NOMO-1 treated with dmso at 0.1 percent for 144 hours (cell line): ENCODE results near the gene UNC13A.

Source experiments
- DNase-seq: peaks from one replicate; lab custom pipeline; 2025; ENCODE audit not compliant: unreplicated experiment; lab: John Stamatoyannopoulos, UW

UNC13A gene

DNA sequence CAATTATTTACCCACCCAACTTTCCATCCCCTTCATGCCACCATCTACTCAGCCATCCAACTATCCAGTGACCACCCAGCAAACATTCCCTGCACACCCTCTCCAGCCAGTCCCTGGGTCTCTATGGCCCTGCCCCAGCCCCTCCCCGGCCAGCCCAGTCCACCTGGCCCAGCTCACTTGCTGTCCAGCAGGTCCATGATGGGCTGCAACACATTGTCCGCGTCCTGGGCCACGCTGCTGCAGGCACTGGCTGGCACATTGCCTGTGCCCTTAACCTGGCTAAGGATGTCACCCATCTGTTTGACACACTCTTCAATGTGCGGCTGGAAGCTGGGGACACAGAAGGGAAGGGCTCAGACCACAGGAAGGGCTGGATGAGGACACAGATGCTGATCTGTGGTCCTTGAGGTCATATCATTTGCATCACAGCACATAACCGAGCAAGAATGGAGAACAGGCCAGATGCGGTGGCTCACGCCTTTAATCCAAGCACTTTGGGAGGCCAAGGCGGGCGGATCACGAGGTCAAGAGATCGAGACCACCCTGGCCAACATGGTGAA is 61.6 kb downstream of the UNC13A start:
- no peak for DNase-seq

DNA sequence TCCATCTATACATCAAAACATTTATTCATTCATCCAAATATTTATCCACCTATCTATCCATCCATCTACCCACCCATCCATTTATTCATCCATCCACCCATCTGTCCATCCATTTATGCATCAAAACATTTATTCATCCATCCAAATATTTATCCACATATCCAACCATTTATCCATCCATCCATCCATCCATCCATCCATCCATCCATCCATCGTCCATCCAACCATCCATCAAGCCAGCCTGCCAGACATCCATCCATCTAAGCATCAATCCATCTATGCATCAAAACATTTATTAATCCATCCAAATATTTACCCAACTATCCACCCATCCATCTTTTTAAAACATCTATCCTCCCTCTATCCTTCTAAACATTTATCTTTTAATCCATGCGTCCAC is 62.2 kb downstream of the UNC13A start:
- no peak for DNase-seq

DNA sequence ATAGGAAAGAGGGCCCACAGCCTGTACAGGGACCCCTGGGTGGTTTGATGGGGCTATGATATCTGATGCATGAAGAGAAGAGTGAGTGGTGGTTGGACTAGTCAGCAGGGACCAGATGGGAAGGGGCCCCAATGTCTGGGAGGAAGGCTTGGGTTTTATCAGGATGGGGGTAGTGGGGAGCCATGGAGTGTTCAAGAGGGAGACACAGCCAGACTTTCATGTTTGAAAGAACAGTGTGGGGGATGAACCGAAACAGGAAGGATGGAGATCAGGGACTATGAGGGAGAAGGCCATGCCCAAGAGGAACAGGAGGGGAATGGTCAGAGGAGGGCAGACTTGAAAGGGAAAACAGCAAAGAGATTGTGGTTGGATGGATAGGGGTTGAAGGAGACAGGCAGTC is 63.1 kb downstream of the UNC13A start:
- no peak for DNase-seq

DNA sequence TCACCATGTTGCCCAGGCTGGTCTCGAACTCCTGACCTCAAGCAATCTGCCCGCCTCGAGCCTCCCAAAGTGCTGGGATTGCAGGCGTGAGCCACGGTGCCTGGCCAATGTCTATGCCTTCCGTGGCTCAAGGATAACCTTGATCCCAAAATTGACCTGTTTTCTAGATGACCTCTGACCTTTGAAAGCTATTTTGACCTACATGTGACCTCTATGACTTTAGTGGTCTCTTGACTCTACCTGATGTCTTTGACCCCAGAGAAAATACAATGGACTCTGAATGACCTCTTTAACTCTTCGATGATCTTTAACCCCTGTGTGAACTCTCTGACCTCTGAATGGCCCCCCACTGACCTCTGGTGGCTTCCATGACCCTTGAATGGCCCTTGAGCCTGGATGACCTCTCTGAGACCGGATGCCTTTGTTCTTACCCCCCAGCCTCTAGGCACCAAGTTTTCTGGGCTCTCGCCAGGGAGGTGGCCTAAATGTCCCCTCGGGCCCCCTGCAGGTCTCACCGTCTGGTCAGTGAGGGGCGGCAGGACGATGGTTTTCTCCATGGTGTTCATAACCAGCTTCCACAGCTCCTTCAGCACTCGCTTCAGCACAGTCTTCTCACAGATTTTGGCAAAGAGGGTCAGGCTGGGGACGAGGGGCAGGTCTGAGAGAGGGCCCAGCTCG is 63.7 kb downstream of the UNC13A start:
- no peak for DNase-seq

DNA sequence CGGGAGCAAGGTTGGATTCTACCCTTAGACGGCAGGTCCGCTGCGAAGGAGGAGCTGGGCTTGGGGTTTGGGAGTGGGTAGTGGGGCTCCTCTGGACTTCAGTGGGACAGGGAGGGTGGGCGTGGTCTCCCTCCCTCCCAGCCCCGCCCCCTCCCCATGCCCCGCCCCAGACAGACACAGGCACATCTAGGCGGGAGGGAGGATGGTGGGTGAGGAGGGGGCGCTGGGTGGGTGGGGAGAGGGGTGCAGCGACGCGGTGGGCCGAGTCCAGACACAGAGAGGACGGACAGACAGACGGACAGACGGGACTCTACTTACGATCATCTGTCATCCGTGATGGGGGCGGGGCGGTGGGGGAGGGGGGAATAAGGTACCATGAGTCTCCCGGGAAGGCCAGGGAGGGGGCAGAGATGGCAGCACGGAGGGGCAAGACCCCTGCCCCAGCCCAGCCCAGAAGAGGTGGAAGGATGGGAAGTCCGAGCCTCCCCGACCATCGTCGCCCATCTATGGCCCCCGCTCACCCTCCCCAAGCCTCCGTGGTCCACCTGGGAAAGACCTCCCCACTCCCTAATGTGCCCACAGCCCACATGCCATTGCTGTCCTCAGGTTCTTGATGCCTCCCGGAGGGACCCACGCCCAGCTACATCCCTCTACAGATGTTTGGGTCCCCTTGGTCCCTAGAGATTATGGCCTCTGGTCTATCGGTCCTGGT is 64.8 kb downstream of the UNC13A start:
- DNase-seq = no peak

DNA sequence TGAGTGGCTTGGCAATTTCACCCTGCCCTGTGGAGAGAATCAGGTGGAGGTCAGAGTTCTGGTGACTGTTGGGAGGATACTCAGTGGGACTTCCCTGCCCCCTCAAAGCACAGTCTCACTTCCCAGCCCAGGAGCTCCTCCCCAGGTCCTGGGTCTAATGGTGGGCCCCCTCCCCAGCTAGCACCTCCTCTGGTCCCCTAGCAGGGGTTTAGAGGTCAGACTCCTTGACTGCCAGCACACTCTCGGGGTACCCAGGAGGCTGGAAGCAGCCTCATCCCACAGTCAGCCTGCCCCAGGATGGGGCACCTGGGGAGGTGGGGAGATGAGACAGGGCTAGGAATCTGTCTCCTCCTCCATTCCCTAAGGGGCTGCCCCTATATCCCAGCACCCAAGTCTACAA is 67.5 kb downstream of the UNC13A start:
- no peak for DNase-seq

DNA sequence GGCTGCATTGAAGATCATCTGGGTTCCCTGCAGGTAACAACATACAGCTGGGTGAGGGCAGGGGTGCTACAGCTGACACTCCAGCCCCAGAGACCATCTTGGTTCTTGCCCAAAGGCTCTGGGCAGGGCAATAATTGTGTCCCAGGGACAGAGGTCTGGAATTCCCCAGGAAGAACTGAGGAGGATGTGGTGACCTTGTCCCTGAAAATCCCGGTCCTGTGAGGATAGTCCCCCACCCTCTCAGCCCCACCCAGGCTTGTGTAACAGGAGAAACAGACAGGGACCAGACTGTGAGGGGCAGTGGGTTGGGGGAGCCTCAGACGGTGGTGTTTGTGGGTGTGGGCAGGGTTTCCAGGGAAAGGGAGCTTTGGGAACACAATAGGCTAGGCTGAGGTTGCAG is 69.2 kb downstream of the UNC13A start:
- no peak for DNase-seq

DNA sequence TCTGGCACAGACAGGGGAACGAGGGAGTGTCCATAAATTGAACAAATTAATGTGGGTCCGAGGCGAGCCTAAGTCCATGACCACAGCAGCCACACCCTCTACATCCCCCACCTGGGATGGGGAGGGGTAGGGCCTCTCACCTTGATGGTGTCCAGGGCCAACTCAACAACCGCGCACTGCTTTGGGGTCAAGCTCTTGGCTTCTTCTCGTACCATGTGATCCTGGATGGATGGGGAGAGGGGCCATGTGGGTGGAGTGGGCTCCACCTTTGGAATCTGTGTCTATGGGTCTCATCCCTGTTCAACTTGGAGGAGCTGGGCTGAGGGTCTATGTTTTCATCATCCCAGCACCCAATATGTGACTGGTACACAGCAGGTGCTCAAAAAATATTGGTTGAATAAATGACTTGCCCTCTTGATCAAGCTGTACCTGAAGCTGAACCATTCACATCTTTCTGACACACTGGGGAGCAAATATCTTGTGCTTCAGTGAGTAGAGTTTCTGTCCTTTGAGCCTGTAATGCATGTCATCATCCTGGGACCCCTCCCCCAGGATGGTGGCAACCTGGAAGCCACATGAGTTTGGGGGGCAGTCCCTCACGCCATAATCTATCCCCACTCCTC is 69.8 kb downstream of the UNC13A start:
- no peak for DNase-seq

DNA sequence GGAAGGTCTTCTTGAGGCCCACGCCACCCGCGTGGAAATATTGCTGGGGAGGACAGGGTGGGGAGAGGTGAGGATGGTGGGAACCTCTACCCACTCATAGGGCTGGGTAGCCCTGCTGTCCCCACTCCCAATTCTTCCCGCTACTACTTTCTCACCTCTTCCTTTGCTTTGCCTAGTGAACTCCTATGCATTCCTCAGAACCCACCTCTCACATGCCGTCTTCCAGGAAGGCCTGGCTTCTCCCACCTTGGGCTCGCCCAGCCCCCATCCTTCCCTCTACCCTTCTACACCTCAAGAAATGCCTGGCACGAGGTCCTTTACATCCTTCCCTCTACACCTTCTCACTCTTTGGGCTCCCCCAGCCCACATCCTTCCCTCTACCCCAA is 70.4 kb downstream of the UNC13A start:
- no peak for DNase-seq

DNA sequence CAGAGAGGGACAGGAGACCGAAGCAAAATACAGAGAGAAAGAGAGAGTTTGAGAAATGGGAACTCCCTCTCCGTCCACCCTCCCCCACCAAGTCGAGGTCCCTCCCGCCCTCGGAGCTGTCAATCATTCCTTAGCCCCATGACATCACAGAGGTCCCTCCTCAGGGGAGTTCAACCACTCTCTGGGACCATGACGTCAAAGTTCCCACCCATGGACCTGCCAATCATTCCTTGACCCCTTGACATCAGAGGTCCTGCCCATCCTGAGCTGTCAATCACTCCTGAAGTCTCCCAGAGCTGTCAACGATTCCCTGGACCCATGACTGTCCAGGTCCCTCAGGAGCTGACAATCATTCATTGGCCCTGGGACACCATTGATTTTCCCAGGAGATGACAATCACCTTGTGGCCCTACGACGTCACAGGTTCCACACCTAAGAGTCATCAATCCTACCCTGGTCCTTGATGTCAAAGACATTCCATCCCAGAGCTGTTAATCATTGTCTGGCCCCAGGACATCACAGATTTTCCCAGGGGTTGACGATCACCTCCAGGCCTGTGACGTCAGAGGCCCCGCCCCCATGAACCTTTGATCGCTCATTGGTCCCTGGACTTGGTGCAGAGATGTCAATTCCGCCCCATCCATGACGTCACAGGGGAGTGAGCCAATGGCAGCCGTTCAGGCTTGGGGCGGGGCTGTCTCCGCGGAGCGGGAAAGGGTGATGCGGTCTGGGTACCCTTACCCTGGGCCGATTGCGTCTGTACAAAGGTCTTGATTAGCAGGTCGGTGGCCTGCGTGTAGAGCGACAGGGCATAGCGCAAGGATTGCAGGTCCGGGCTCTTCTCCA is 71.0 kb downstream of the UNC13A start:
- DNase-seq = no peak

DNA sequence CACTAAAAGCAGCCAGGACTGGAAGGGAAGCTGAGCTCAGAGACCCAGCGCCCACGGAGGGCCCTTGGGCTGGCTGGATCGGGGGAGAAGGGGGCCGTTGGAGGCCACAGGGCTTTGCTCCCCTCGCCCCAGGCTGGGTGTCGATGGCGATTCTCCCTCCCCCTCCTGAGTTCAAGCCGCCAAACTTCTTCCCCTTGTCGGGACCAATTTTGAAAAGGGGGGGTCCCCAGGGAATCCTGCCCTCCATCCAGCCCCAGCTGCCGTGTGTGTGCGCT is 71.5 kb downstream of the UNC13A start:
- DNase-seq = no peak

DNA sequence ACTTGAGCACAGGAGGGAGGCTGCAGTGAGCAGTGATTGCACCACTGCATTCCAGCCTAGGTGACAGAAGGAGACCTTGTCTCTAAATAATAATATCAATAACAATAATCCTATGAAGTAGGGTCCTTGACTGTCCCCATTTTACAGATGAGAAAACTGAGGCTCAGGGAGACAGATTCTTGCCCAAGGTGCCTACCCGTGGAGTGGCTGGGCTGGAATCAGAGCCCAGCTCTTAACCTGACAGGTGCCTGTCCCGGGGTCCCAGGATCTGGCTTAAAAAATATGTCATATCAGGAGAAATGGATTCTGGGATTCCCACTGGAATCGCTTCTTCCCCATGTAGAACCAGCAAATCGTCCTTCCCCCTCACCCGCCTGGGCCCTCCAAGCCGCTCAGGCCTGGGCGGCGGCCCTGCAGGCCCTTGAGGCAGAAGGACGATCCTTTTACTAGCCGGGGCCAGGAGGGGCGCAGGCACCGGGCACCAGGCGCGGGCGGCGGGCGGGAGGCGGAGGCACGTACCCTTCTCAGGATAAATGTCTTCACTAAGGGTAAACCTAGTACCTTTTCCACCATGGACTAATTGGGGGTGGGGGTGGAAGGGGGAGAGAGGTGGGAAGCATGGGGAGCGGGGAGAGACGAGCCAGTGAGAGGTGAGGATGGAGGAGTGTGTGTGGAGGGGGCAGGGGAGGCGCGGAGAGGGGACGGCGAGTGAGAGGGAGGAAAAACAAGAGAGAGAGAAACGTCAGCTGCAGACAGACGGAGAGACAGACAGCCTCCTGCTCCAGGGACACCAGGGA is 72.1 kb downstream of the UNC13A start:
- DNase-seq = no peak

DNA sequence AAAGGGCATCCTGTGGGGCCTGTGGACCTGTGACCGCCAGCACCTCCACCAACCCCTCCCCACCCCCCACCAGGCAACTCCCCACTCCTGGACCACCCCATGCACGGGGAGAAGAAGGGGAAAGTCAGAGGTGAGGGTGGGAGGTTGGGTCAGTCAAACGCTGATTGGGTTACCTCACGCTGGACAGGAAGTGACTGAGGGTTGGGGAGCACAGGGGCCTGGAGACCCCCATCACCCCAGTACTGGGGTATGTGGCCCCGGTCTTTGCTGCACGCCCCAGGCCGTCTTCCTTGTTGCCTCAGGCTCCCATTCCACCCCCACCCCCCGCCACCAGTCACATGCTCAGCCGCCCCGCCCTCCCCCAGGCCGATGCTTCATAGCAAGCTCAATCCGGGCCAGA is 73.7 kb downstream of the UNC13A start:
- no peak for DNase-seq

DNA sequence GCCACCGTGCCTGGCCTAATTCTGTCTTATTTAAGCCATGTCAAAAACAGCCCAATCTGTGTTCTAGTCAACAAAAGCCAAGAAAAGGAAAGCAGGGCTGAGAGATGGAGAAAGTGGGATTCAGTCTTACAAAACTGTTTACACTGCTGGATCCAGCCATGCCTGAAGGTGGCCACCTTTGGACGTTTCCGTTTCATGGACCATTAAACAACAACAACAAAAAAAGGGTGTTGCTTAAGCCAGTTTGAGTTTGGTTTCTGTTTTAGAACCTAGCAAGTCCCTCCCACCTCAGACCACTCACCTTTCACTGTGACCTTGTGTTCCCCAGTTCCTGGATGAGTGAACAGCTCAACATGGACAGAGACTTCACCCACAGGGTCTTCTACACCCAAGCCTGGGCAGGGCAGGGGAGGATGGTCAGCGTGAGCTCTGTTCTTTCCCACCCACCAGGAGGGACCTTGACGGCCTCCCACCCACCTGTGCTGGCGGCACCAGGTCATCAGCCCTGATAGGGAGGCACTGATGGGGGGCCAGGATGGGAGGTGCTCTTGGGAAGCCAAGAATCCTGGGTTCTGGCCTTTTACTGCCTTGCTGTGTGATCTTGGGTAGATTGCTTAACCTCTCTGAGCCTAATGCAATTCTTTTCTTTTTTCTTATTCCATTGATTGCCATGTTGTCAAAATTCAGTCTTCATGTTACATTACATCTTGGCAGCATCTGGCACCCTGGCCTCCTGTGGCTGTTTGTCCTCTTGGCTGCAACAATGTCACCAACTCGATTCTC is 76.5 kb downstream of the UNC13A start:
- DNase-seq = no peak

DNA sequence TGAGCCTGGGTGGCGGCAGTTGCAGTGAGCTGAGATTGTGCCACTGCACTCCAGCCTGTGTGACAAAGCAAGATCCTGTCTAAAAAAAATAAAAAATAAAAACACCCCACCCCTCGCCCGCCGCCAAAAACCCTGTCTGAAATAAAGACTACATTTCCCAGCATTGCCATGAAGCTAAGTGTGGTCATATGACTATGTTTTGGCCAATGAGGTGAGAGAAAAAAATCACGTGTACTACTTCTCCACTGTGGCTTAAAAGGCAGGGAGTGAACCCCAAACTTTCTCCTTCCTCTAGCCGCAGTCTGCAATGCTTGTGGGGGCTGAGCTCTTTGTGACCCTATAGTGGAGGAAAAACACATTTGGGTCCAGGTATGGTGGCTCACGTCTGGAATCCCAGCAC is 77.8 kb downstream of the UNC13A start:
- no peak for DNase-seq

DNA sequence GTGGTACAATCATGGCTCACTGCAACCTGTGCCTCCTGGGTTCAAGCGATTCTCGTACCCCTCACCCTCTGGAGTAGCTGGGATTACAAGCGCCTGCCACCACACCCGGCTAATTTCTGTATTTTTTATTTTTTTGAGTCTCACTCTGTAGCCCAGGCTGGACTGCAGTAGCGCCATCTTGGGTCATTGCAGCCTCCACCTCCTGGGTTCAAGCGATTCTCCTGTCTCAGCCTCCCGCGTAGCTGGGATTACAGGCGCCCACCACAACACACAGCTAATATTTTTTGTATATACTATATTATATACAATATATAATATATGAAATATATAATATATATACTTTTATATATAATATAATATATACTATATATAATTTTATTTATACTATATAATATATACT is 80.2 kb downstream of the UNC13A start:
- no peak for DNase-seq

DNA sequence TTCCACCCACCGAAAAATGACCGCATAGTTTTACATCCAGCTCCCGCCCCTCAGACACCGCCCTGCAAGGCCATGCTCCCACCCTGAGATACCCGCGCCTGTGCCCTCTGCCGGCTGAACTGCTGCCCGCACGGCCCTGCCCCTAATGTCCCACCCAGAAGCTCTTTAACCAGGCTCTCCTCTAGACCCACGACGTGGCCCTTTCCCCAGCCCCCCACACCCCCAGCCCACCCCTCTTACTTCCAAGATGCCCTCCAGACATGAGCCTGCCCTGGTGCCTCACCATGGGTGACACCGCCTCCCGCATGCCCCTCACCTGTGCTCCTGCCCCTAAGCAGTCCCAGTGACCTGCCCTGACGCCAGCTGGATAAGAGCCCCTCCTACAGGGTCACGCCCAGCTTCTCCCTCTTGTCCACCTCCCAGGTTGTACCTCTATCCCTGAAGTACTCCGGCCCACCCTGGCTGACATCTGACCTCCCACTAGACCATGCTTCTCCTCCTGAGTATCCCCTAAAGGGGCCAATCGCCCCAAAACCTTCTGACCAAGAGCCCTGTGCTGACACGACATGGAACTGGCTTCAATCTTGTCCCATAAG is 81.5 kb downstream of the UNC13A start:
- peak; percentile 57 for DNase-seq

DNA sequence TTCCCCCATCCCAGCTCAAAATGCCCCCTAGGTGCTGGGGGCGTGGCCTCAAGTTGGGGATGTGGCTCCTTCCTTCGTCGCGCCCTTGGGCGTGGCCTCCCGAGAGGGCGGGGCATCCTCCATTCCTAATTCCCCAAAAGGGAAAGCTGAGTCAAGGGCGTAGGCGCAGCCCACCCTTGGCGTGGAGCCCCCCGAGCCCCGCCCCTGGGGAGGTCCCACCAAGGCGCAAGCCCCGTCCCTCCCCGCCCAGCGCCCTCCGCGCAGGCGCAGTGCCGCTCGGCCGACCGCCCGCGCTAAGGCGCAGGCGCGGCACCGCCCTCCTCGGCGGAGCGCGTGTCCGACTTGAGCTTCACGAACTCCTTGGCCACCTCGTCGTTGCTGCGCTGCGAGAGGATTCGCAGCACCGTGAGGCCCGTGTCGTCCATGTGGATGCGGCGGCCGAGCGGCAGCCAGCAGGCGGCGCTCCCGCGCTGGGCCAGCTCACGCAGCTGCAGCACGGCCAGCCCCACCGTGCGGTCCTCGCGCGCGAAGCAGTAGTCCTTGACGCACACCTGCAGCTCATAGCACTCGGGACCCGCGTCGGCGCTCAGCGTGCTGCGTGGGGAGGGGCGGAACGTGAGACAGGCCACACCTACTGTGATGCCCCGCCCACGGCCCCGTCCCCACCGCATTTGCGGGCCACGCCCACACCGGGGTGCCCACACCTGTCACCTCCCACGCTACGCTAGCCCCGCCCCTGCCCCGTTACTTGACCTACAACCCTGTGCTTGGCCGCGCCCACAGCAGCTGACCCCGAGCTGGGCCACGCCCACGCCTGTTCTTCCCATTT is 82.2 kb downstream of the UNC13A start:
- DNase-seq = peak; percentile 73

DNA sequence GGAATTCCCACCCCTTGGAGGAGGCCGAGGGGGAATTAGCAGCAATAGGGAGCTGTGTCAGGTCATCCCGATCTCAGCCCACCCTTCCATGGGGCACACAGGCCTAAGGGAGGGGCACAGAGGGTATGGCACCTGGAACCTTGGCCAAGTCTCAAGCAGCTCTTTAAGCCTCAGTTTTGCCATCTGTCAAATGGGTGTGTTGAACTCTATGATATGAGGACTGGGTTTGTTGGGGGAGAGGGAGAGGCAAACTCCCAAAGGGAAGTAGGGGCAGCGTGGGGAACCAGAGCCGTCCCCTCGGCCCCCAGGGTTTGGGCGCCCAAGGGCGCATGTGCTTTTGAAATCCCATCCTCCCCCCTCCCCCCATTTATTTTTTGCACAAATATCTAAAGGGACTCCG is 83.0 kb downstream of the UNC13A start:
- DNase-seq = no peak
